G401.6 (cell line): Measurements from ENCODE around the gene ABHD2.
"Not testable (repeated sequence)": the region's sequence is repeated elsewhere in the genome, so short reads cannot be mapped to it uniquely, and the experiment has no call there.

Experiments
- FAIRE-seq: peaks from 2 replicates; lab custom pipeline; 2012; peaks lifted over from hg19 to GRCh38; lab: Jason Lieb, UNC

ABHD2 gene

DNA sequence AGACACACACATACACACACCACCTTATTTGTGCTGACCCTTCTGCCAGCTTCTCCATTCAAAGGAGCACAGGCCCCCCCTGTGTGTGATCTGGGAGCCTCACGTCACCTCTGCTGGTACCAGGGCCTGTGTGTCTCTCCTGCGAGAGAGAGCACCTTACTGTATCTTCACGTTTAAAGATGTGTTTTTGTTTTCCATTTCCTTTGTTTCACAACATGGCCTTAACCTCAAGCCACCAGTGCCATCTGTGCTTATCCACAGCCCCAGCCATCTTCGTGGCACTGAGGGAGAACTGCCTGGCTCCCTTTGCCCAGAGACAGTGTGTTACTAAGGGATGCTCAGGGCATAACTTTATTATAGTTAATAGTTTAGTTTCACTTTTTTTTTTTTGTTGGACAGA is 52.3 kb downstream of the ABHD2 start:
- FAIRE-seq = no peak

DNA sequence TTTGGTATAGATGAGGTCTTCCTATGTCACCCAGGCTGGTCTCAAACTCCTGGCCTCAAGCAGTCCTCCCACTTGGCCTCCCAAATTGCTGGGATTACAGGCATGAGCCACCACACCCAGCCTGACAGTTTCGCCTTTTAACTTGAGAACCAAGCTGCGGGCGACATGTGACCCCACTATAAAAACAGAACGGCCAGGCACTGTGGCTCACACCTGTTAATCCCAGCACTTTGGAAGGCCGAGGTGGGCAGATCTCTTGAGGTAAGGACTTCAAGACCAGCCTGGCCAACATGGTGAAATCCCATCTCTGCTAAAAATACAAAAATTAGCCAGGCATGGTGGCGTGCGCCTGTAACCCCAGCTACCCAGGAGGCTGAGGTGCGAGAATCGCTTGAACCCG is 52.9 kb downstream of the ABHD2 start:
- FAIRE-seq = not testable (repeated sequence)

DNA sequence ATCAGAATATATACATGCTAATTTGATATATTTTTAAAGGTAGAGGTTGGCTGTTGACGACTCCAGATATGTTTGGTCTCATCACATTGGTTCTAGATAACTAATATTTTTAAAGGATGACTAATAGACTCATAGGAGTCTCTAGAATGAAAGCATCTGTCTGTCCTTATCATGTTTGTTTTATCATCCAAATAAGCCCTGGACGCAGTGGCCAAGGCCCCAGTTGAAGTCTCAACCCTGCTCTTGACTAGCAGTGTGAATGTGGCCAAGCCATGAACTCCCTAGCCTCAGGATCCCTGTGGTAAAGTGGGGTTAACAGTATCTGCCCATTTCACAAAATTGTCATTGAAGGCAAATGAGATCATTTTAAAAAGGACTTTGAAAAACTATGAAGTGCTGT is 53.6 kb downstream of the ABHD2 start:
- FAIRE-seq = no peak

DNA sequence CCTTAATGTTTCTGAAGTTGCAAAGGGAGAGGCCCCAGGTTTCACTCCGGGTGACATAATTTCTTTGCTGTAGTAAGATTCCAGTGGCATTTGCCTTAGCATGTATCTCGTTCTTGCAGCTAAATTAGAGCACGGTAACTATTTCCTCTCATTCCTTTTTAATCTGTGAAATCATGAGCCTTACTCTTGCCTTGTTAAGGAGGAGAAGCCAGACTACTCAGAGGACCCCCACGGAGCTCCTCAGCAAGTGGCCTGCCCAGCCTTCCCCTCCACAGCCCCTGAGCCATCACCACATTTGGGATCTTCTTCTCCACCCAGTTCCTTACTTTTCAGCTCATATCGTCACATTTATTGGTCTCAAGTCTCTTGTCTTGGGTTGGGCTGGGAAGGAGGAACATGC is 54.2 kb downstream of the ABHD2 start:
- no peak for FAIRE-seq

DNA sequence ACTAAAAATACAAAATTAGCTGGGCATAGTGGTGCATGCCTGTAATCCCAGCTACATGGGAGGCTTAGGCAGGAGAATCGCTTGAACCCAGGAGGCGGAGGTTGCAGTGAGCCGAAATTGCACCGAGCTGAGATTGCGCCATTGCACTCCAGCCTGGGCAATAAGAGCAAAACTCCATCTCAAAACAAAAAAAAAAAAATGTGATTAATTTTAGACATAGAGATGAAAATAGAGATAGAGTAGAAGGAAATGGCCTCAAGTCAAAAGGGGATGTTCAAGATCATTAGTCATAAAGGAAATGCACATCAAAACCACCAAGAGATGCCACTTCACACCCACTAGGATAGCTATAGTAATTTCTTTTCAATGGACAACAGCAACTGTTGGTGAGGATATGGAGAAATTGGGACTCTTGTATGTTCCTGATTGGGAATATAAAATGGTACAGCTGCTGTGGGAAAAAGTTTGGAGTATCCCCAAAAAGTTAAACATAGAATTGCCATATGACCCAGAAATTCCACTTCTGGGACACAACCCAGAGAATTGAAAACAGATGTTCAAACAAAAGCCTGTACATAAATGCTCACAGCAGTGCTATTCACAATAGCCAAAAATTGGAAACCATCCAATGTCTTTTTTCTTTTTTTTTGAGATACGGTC is 55.4 kb downstream of the ABHD2 start:
- FAIRE-seq = no peak

DNA sequence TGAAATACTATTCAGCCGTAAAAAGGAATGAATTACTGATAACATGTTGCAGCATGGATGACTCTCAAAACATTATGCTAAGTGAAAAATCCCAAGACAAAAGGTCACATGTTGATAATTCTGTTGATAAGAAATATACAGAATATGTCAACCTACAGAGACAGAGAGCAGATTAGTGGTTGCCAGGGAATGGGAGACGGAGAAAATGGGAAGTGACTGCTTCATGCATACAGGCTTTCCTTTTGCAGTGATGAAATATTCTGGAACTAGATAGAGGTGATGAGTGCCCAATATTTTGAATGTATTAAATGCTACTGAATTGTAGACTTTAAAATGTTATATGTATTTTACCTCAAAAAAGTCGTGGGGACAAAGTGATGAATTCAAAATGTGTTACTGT is 56.2 kb downstream of the ABHD2 start:
- FAIRE-seq = no peak

DNA sequence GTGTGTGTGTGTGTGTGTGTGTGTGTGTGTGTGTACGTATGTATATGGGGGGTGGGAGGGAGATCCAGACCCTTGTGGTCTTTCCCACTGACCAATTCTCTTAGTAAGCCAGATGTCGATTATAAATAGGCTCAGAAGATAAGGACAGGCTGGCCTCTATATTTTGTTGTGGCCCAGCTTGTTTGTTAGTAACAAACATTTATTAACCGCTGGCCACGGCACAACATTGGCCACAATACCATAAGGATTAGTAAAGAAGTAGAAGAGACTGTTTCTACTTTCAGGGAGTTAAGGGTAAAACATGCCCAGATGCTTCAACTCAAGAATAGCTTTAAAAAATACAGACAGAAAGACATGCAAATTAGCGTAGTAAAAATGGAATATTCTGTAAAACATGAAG is 58.1 kb downstream of the ABHD2 start:
- no peak for FAIRE-seq

DNA sequence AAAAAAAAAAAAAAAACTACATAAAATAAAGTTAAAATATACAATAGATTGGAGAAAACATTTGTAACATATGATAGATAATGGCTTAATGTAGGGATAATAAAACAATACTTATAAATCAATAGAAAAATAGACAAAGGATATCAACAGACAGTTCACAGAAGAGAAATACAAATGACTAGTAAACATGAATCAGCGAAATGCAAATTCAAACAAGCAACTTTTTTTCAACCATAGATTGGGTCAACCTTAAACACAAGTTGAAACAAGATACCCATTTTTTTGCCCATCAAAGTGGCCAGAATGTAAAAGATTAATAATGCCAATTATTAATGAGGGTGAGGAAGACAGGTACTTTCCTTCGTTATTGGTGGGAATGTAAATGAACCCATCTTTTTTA is 59.9 kb downstream of the ABHD2 start:
- FAIRE-seq = no peak

DNA sequence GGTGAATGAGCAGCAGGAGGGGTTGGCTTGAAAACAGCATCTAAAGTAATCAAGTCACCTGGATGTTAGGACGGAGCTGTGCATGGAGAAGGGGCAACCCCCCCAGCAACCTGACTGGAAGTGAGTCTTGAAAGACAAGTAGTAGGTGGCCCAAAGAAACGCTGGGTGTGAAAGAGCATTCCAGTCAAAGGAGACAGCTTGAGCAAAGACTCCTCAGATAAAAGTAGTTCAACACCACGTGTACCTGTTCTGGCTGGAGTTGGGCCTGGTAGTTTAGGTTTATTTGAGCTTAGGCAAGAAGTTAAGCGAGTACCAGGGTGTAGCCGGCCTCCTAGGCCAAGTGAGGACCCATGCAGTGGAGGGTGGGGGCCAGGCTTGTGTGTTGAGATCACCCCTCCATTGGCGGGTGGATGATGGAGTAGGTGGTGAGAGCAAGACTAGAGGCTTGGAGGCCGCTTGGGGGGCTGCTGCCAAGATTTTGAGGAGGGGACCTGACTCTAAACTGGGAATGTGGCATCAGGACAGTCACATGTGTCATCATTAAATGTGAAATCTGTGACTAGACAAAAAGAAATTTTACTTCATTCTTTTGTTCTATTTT is 61.3 kb downstream of the ABHD2 start:
- FAIRE-seq = no peak

DNA sequence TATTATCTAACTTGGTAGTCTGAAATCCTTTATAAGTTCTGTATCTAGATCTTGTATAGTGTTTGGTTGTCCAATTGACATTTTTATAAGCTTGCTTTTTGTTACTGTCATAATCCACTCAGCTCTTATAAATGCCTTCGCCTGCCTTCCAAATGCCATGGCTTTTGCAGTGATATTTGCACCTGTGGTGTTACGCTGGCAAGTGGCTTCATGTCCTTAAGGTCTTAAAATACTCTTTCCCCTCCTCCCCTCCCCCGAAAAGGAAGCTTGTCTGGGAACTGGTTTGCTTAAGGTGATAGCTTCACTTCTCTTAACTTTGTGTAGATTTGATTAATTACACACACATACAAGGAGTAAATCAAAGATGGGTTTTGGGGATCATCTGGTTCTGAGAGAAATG is 62.0 kb downstream of the ABHD2 start:
- no peak for FAIRE-seq

DNA sequence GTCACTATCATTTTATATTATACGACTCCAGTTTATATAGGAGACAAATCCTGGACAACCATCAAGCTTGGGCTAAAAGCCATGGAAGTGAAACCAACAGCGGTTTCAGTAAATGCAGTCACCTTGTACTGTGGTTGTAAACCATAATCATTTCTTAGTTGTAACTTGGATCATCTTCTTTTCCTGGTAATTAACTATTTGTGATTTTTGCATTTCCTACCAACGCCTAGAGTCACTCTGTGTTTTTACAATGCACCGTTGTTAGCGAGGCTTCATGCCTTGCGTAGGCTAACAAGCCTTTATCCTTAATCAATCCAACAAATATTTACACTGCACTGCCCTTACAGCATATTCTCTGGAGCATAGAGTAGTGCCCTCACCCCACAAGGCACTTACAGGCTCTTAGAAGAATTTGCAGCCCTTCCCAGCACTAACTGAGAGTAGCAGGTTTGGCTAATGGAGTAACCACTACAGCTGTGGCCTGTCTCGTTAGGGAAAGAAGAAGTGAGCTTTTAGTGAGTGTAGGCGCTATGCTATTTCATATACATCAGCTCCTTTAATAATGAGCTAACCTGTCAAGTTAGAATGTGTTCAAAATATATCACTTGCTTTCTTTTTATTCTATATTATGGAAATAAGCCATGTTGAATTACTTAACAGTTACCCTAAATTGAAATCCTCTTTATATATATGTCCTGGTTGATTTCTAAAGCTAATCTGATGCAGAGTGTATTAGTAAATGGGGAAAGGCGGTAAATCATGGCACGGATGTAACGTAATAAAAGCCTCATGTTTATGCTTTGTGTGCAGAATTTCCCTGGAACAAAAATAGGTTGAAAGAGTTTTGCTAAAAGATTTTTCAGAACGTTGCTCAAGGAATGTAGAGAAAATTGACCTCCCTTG is 62.8 kb downstream of the ABHD2 start:
- no peak for FAIRE-seq

DNA sequence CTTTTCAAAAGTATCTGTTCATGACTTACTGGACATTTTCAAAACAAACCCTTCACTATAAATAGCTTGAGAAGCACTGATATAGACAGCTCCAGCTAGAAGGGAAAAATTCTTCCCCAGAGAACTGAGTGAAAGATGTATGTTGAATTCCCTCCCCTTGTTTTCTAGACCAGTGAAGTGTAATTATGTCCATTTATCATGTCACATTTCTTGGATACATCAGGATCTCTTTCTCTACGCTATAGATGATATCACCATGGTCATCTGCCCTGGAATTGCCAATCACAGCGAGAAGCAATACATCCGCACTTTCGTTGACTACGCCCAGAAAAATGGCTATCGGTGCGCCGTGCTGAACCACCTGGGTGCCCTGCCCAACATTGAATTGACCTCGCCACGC is 66.9 kb downstream of the ABHD2 start:
- no peak for FAIRE-seq

DNA sequence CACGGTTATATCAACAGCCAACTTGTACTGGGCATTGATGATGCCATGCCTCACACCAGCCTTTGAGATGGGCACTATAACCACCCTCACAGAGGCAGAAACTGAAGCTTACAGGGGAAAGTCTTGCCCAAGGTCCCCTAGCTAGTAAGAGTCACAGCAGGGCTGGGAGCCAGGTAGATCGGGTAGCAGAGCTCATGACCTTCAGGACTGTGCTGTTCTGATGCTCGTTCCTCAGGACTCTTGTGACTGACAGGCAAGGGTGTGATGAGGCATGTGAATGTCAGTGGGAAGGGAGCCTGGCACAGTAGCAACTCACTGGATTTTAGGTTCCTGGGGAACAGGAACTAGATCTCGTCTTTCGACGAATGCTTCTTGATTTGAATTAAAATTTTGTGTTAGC is 67.4 kb downstream of the ABHD2 start:
- FAIRE-seq = no peak

DNA sequence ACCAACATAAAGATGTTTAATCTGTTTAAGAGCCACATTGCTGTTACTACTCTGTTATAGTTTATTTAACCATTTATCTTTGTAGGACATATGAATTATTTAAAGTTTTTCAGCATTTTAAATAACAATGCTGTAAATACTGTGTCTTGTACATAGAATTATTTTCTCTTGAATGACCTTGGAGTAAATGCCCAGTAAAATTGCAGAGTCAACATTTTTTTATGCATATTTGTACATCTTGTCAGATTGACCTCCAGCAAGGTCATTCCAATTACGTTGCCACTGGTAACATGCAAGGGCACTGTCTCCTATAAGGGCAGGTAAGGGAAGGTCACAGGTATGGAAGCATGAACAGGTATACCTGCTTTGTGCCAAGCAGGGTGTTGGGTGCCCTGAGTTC is 68.8 kb downstream of the ABHD2 start:
- FAIRE-seq = no peak

DNA sequence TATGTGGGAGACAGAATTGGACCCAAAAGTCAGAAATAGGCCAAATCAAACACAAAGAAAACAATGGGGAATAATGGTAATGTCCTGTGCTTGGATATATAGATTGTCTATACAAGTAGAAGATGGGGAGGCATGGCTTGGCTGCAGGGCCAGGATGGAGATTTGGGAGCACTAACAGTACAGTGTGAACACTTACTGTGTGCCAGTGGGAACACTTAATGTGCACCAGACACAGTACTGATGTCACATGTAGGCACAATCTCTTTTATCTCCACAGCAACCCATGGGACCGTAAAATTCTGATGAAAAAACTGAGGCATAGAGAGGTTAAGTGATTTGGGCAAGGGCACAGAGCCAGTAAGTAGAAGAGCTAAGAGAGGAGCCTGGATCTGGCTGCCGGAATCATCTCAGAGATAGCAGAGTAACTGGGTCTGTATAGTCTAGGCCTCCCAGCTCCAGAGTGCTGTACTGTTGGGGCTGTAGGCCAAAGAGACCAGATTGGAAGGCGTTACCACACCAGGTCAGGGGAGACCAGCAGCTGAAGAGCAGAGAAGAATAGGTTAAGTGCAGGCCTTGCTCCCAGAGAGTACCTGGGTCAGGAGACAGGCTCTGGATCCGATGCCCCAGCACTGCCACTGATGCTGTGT is 69.8 kb downstream of the ABHD2 start:
- FAIRE-seq = no peak

DNA sequence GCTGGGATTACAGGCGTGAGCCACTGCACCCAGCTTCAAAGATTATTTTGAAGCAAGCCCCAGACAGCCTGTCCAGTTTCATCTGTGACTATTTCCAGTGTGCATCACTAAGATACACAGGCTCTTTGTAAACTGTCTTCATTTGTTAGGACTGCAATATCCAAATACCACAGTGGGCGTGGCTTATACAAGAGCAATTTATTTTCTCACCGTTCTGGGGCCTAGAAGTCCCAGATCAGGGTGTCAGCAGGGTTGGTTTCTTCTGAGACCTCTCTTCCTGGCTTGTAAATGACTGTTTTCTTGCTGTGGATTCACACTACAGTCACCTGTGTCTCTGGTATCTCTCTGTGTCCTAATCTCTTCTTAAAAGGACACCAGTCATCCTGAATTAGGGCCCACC is 73.4 kb downstream of the ABHD2 start:
- FAIRE-seq = no peak

DNA sequence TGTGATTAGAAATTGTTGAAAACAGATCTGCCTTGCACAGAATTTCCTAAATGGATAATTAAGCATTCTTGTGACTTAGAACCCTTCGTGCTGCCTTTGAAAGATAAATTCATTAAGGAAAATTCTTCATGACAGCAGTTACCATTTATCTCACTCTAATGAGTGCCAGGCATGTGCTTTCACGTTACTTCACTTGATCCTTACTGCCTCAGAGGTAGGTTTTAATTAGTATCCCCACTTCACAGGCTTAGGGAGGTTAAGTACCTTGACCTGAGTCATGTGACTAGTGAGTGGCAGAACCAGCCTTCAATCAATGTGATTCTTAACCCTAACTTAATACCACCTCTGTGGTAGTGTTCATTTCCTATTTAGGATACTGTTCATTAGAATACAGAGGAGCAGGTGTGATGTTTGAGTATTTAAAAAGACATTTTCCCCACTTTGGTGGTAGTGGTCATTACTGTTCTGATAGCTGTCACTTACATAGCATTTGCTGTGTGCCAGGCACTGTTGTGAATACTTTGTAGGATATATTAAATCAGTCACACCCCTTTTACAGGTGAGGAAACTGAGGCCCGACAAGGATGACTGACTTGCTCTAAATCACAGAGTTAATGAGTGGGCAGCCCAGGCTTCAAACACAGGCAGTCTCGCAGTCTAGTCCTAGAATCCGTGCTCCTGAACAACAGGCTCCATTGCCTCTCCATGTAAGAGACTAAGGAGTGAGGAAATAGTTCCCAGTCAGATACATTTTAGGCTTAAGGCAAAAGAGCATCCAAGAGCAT is 75.2 kb downstream of the ABHD2 start:
- FAIRE-seq = no peak

DNA sequence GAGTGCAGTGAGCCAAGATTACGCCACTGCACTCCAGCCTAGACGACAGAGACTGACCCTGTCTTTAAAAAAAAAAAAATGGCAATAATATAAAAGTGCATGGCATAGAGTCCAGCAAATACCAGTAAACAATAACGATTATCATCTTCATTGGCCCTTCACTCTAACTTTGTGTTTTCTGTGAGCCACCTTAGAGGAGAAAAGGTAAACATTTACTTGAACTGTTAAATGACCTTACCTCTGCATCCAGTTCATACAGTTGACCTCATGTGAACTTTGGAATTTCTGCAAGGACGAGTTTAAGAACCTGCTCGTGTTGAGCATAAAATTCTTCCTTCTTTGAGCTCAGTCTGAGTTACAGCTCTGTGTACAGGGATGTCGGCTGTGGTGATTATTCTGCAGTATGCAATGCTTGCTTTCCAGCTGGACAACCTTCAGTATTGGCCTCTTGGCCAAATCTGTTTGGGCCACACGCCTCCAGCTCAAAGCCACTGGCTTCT is 76.5 kb downstream of the ABHD2 start:
- FAIRE-seq = no peak

DNA sequence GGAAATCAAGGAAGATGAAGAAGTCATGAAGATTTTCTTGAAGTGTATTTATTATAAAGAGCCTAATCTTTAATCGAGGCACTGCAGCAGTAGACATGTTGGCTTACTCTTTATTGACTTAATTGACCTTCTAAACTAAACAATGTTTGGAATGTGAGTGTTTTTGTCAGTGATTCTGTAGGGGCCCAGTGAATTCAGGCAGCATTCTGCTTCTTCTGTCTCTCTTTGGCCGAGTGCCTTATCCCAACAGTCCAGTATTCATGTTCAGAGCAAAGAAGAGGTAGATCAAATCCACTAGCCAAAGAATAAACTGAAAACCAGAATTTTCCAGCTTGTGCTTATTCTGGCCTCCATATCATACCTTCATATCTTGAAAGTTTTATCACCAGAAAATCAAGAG is 77.4 kb downstream of the ABHD2 start:
- no peak for FAIRE-seq

DNA sequence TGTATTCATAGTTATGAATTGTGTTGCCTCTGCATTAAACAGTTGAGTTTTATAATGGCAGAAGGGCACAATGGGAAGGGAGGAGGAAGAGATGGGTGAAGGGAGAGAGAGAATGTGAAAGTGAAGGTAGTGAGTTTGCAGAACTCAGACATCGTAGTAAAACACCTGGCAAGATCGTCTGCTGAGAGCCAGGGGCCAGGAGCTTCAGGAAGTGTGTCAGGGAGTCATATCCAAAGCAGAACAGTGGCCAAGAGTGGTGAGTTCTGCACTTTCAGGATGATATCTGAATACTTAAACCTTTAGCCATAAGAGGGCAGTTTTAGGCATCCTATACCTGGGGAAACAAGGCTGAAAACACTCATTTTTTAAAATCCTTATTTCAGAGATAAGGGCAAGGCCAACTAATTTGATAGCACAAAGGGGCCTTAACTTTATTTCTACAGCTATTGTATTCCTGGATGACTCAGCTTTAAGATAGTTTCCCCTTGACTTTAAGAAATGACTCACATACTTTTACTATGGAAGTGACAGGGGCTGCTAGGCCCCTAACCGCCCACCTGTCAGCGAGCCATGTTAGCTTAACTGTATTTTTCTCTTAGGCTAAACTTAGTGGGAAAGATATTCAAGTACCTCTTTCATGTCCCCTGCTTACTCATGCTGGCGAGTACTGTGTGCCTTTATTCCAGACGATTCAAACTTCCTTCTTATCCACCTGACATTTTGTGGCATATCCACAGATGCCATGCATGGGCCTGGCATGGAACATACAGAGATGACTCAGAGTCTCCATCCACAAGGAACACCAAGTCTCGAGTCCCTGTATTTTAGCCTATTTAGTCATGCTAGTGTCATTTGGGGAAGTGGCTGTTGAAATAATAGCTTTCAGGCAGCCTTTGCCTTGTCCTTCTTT is 79.3 kb downstream of the ABHD2 start:
- FAIRE-seq = no peak

DNA sequence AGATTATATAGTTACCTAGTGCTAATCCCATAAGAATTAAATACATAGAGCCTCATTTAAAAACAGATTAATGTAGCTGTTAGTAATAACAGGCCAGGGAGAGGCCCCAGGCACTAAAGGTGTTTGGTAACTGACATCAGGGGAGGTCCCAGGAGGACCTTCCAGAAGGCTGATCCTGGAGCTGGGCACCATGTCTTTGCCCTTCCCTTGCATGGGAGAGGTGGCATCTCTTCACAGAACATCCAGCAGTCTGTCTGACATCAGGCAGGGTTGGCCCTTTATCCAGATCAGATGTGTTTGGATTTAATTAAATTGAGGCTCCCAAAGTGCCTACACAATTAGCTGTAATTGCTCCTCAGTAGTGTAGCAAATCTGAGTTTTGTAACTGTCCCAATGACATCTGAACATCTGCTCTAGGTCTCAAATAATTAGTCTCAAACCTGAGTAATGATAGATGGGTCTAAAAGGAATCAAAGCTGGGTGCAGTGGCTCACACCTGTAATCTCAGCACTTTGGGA is 80.1 kb downstream of the ABHD2 start:
- FAIRE-seq = no peak
